ENCODE results near the gene DAZAP2.

GRCh38 chr12:51227962-51228361, 10.7 kb upstream of the DAZAP2 start:
- TF ChIP-seq CTCF (IDR thresholded peaks at IDR 0.05; ENCODE audit: low read length) (no peak), EZH2 (optimal IDR thresholded peaks at IDR 0.05; ENCODE audit: low read depth, low read length) (no peak), EZH2phosphoT487 (IDR thresholded peaks at IDR 0.05; ENCODE audit: low read length) (no peak)
